SK-N-SH (cell line): Measurements from ENCODE around the gene DLG2. TPM values are rescaled to one million over a fixed set of nuclear protein-coding genes. Genes with fewer than 3 reads are reported as not detected.
A peak's percentile ranks its signal among the peaks of the same experiment; 100 is the strongest.

ENCODE experiments used
- CTCF ChIA-PET: fragments of 300-600, 350-600 bp; formaldehyde crosslinking; extraction: SDS; loops from one replicate; lab custom pipeline; 2021; lab: Yijun Ruan, JAX
- POLR2A ChIA-PET: fragments of 350-600 bp; sonication (Branson Sonifier 250); formaldehyde crosslinking; extraction: SDS; loops from one replicate; lab custom pipeline; 2020; ENCODE audit warnings: antibody characterized with exemption, inconsistent platforms; lab: Yijun Ruan, JAX
- DNase-seq: peaks from one replicate; pipeline ENCODE4 v3.0.0; 2012
- H2AFZ ChIP-seq: fragments of 200-600 bp; sonication (generic); 2 replicates; pipeline ENCODE4 v1.8.1; 2016; ENCODE audit warnings: antibody characterized with exemption, mild to moderate bottlenecking, low read depth
- H3F3A ChIP-seq: fragments of 200-600 bp; sonication (generic); replicated peaks from 2 replicates; pipeline ENCODE3; 2016; ENCODE audit warnings: antibody characterized with exemption, mild to moderate bottlenecking; ENCODE audit not compliant: insufficient read depth
- H3K27ac ChIP-seq, 2 experiments: fragments of 200-500 bp in 1 of 2; fragments of 200-600 bp in 1 of 2; sonication (Bioruptor generic) in 1 of 2; sonication (generic), shearing (Covaris generic) in 1 of 2; 2 replicates each; pipeline versions ENCODE4 v1.5.1 to v1.6.1; 2014 to 2016; ENCODE audit warnings: low read depth in 2 of 2, inconsistent platforms in 1 of 2, low read length in 1 of 2, mild to moderate bottlenecking in 1 of 2, mixed read lengths in 1 of 2
- H3K27me3 ChIP-seq: fragments of 200-600 bp; sonication (generic), shearing (Covaris generic); 2 replicates; pipeline ENCODE4 v1.6.1; 2016; ENCODE audit warnings: mixed run types; ENCODE audit not compliant: insufficient read depth
- H3K36me3 ChIP-seq, 2 experiments: fragments of 200-500 bp in 1 of 2; fragments of 200-600 bp in 1 of 2; sonication (Bioruptor generic) in 1 of 2; sonication (generic) in 1 of 2; replicated peaks in 1 of 2; 2 replicates each; pipeline versions ENCODE3 to v1.5.1; 2014 to 2016; ENCODE audit warnings: low read length in 1 of 2, mild to moderate bottlenecking in 1 of 2; ENCODE audit not compliant: insufficient read depth in 2 of 2, control insufficient read depth in 1 of 2
- H3K4me1 ChIP-seq, 2 experiments: fragments of 200-500 bp in 1 of 2; fragments of 200-600 bp in 1 of 2; sonication (Bioruptor generic) in 1 of 2; sonication (generic), shearing (Covaris generic) in 1 of 2; 2 replicates each; pipeline versions ENCODE4 v1.5.1 to v1.6.1; 2014 to 2016; ENCODE audit warnings: low read depth in 1 of 2, low read length in 1 of 2, mixed run types in 1 of 2; ENCODE audit not compliant: insufficient read depth in 2 of 2, control insufficient read depth in 1 of 2
- H3K4me2 ChIP-seq: fragments of 200-600 bp; sonication (generic), shearing (Covaris generic); 2 replicates; pipeline ENCODE4 v1.6.1; 2017; ENCODE audit warnings: mixed run types
- H3K4me3 ChIP-seq, 2 experiments: fragments of 200-500 bp in 1 of 2; fragments of 200-600 bp in 1 of 2; sonication (Bioruptor generic) in 1 of 2; sonication (generic), shearing (Covaris generic) in 1 of 2; 2 replicates each; pipeline versions ENCODE4 v1.5.1 to v1.8.1; 2014 to 2016; ENCODE audit warnings: low read depth in 2 of 2, inconsistent platforms in 1 of 2, low read length in 1 of 2, mild to moderate bottlenecking in 1 of 2, mixed read lengths in 1 of 2, moderate library complexity in 1 of 2
- H3K79me2 ChIP-seq: fragments of 200-600 bp; sonication (generic); 2 replicates; pipeline ENCODE4 v1.8.1; 2017; ENCODE audit warnings: mild to moderate bottlenecking; ENCODE audit not compliant: insufficient read depth
- H3K9ac ChIP-seq: fragments of 200-600 bp; sonication (generic); 2 replicates; pipeline ENCODE4 v1.6.1; 2017; ENCODE audit warnings: mixed run types
- H3K9me2 ChIP-seq: fragments of 200-600 bp; sonication (generic); 2 replicates; pipeline ENCODE4 v1.6.1; 2017; ENCODE audit warnings: mixed run types
- H3K9me3 ChIP-seq: fragments of 200-600 bp; sonication (generic); 2 replicates; pipeline ENCODE4 v1.6.1; 2017; ENCODE audit warnings: mixed run types, mild to moderate bottlenecking, moderate library complexity
- H4K20me1 ChIP-seq: fragments of 200-600 bp; sonication (generic); 2 replicates; pipeline ENCODE4 v1.6.1; 2017; ENCODE audit warnings: mild to moderate bottlenecking, mixed run types; ENCODE audit not compliant: insufficient read depth
- ELF1 ChIP-seq: IDR thresholded peaks from 2 replicates; pipeline ENCODE4 v1.4.0; 2012
- EP300 ChIP-seq, 2 experiments: IDR thresholded peaks; 2 replicates each; pipeline versions ENCODE4 v1.4.0 to v1.6.1; 2012; ENCODE audit warnings: borderline replicate concordance in 1 of 2, low read depth in 1 of 2, low read length in 1 of 2
- FOXJ3 ChIP-seq: sonication (generic); formaldehyde crosslinking; IDR thresholded peaks from 2 replicates; pipeline ENCODE4 v1.5.1; 2020; ENCODE audit warnings: mild to moderate bottlenecking, missing genetic modification reagents
- GABPA ChIP-seq: IDR thresholded peaks from 2 replicates; pipeline ENCODE4 v1.4.0; 2012; ENCODE audit warnings: low read depth, mild to moderate bottlenecking
- NRF1 ChIP-seq: IDR thresholded peaks from 2 replicates; pipeline ENCODE4 v1.6.1; 2012; ENCODE audit warnings: low read depth, mild to moderate bottlenecking, low read length
- RAD21 ChIP-seq: IDR thresholded peaks from 2 replicates; pipeline ENCODE4 v1.6.1; 2012; ENCODE audit warnings: mild to moderate bottlenecking, low read length
- SMC3 ChIP-seq: IDR thresholded peaks from 2 replicates; pipeline ENCODE4 v1.6.1; 2012; ENCODE audit warnings: low read depth, low read length, improper control_type of control experiment
- TEAD4 ChIP-seq: IDR thresholded peaks from 2 replicates; pipeline ENCODE4 v1.4.0; 2012; ENCODE audit warnings: mild to moderate bottlenecking, borderline replicate concordance; ENCODE audit not compliant: insufficient read depth
- WGBS: methylation state at CpG from one replicate; pipeline ENCODE4 v1.1.6; 2017; ENCODE audit warnings: low lambda C conversion rate; 5-methylcytosine and 5-hydroxymethylcytosine counted together
- polyA plus RNA-seq, 3 experiments: library from polyadenylated mRNA; depleted of rRNA; stranded (reverse); fragments of >200 nt; gene quantifications; 2 replicates each; pipeline ENCODE4 v1.2.3, GENCODE V29; 2012
- TF ChIP-seq, protein P1 (sequence below): fragments of 200-600 bp; sonication (generic); IDR thresholded peaks from 2 replicates; pipeline ENCODE4 v1.6.1; 2017; ENCODE audit warnings: antibody characterized with exemption, mild to moderate bottlenecking, moderate library complexity

DLG2 gene
- polyA plus RNA-seq, 1 of the 3 experiments (the other 2 are of a cell fraction): 0.21 TPM

GRCh38 chr11:85595285-85595884 lies 31.8 kb downstream of the DLG2 start:
- Histone ChIP-seq H3K27ac (no peak overlapping the region), H3K27me3 (no peaks in the 10 kb centered on the region), H3F3A (no peaks in the 10 kb centered on the region), H3K4me2 (no peak overlapping the region), H3K36me3 (no peaks in the 10 kb centered on the region), H3K9me2 (no peaks in the 10 kb centered on the region; the same call in 1 of the 2 replicates), H4K20me1 (no peaks in the 10 kb centered on the region), H3K79me2 (no peaks in the 10 kb centered on the region), H2AFZ (no peak overlapping the region), H3K9me3 (no peaks in the 10 kb centered on the region), H3K9ac (no peak overlapping the region), H3K4me1 (no peaks in the 10 kb centered on the region), H3K4me3 (no peak overlapping the region)
- ChIA-PET CTCF (interaction anchor here (0.9 to 1.2 kb wide), 8 partner anchors 9 to 1040 kb away, joined by 3 to 5 read pairs (median 3); no protein-coding TSS in a partner anchor), POLR2A (no interaction called here)
- DNase-seq: peak; percentile 32
- peak; percentile 71 for TF ChIP-seq SMC3
- TF ChIP-seq TEAD4: no peak
- no peak for TF ChIP-seq EP300 (IDR thresholded peaks at IDR 0.05; ENCODE audit: borderline replicate concordance in 1 of 2, low read depth in 1 of 2, low read length in 1 of 2)
- TF ChIP-seq, protein P1, sequence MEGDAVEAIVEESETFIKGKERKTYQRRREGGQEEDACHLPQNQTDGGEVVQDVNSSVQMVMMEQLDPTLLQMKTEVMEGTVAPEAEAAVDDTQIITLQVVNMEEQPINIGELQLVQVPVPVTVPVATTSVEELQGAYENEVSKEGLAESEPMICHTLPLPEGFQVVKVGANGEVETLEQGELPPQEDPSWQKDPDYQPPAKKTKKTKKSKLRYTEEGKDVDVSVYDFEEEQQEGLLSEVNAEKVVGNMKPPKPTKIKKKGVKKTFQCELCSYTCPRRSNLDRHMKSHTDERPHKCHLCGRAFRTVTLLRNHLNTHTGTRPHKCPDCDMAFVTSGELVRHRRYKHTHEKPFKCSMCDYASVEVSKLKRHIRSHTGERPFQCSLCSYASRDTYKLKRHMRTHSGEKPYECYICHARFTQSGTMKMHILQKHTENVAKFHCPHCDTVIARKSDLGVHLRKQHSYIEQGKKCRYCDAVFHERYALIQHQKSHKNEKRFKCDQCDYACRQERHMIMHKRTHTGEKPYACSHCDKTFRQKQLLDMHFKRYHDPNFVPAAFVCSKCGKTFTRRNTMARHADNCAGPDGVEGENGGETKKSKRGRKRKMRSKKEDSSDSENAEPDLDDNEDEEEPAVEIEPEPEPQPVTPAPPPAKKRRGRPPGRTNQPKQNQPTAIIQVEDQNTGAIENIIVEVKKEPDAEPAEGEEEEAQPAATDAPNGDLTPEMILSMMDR: peak; percentile 78
- TF ChIP-seq RAD21: peak; percentile 89

DNA sequence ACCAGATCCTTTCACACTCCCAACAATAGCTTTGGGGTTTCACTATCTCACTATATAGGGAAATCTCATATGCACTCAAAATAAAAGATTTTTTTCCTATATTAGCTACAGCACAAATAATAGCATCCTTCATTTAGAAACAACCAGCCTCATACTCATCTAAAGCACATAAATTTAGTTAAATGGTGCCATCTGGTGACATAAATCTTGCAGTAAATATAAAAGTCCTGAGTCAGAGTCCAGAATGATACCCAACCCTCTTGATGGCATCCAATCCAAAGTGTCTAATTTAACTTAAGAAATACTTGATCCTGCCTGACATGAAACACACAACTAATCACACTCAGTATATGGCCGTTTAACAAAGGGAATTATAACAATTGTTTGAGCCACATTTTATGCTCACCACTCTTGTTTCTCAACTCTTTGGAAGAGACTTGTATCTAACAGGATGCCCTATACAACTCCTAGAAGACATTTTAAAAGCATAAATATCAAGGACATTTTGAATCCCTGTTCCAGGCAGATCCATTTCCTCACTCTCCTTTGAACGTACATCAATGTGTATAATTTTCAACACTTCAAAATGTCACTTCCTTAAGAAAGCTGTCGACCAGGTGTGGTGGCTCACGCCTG lies 36.2 kb downstream of the DLG2 start:
- Histone ChIP-seq H3K4me1 (no peaks in the 10 kb centered on the region), H3K27ac (no peak overlapping the region), H2AFZ (no peak overlapping the region), H3K36me3 (no peaks in the 10 kb centered on the region), H3K9me2 (no peaks in the 10 kb centered on the region), H3K9ac (no peak overlapping the region), H3K79me2 (no peaks in the 10 kb centered on the region), H3F3A (no peaks in the 10 kb centered on the region), H4K20me1 (no peaks in the 10 kb centered on the region), H3K4me2 (no peak overlapping the region), H3K27me3 (no peaks in the 10 kb centered on the region), H3K9me3 (no peaks in the 10 kb centered on the region), H3K4me3 (no peak overlapping the region; a peak in 1 of 4 replicates)
- DNase-seq: peak; percentile 7
- CTCF ChIA-PET: interaction anchor here (0.7 to 1.6 kb wide), 5 partner anchors 235 to 1033 kb away, joined by 3 to 5 read pairs (median 3); partner anchors contain the start of gene CCDC83
- POLR2A ChIA-PET: no interaction called here
- WGBS: 44% methylated on average over 4 of the region's 4 CpGs
- TF ChIP-seq GABPA (no peak), SMC3 (0 out of 2 replicates have a peak, but pooled peaks have one; percentile 9), NRF1 (no peak), ELF1 (no peak), FOXJ3 (CRISPR knock-in tag) (no peak), RAD21 (peak; percentile 55)
- TF ChIP-seq, protein P1: peak; percentile 59
